ENCODE results near the gene CELSR1. TPM values are rescaled to one million over a fixed set of nuclear protein-coding genes. Genes with fewer than 3 reads are reported as not detected.

Gene CELSR1, protein sequence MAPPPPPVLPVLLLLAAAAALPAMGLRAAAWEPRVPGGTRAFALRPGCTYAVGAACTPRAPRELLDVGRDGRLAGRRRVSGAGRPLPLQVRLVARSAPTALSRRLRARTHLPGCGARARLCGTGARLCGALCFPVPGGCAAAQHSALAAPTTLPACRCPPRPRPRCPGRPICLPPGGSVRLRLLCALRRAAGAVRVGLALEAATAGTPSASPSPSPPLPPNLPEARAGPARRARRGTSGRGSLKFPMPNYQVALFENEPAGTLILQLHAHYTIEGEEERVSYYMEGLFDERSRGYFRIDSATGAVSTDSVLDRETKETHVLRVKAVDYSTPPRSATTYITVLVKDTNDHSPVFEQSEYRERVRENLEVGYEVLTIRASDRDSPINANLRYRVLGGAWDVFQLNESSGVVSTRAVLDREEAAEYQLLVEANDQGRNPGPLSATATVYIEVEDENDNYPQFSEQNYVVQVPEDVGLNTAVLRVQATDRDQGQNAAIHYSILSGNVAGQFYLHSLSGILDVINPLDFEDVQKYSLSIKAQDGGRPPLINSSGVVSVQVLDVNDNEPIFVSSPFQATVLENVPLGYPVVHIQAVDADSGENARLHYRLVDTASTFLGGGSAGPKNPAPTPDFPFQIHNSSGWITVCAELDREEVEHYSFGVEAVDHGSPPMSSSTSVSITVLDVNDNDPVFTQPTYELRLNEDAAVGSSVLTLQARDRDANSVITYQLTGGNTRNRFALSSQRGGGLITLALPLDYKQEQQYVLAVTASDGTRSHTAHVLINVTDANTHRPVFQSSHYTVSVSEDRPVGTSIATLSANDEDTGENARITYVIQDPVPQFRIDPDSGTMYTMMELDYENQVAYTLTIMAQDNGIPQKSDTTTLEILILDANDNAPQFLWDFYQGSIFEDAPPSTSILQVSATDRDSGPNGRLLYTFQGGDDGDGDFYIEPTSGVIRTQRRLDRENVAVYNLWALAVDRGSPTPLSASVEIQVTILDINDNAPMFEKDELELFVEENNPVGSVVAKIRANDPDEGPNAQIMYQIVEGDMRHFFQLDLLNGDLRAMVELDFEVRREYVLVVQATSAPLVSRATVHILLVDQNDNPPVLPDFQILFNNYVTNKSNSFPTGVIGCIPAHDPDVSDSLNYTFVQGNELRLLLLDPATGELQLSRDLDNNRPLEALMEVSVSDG (N-terminal part only)
- total RNA-seq: under 1 TPM in 1 of 2 experiments, not detected in 1; 0.08 TPM

DNA sequence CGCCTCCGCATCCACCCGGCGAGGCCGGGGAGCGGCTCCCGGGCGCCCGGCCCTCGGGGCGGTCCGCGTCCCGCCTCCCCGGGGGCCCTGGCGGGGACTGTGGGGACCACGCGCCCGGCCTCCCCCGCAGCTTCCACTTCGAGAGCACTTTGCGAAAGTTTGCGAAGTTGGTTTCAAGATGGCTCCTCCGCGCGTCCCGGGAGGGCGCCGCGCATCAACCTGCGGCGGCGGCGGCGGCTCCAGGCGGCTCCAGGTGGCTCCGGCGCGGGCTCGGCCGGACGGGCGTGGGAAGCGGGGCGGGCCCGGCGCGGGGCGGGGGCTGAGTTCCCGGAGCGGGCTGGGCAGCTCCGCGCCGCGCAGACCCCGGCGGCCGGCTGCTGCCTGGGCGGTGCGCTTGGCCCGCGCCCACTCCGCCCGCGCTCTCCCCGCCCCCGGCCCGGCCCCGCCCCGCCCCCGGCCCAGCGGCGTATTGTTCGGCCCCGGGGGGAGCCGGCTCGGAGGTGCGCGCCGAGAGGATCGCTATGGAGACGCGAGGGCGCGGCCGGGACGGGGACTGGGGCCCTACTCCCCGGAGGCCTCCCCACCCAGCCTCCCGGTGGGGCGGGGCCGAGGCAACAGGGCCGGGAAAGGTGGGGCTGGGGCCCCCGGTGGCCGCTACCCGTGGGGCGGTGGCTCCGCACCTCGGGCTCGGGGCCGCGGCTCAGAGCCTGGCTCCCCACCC lies at the start of gene CELSR1:
Gene CELSR1, minus strand, starts transcription at position 396 of the 721 bp plus-strand sequence. CDS start 450 bp downstream, outside the sequence.
- Mint-ChIP-seq H3K27ac (no peak within 1 kb of the TSS), H3K27me3 (ENCODE audit: low read depth) (peaks cover 35% of the 10 kb centered on the region), H3K4me1 (ENCODE audit: low read depth) (peaks cover 5% of the 10 kb centered on the region), H3K36me3 (ENCODE audit: low read depth) (no peaks in the 10 kb centered on the region), H3K4me3 (no peak within 1 kb of the TSS), H3K9me3 (ENCODE audit: insufficient read depth) (no peaks in the 10 kb centered on the region)
- CTCF ChIA-PET: no interaction called here
- DNase-seq (no peak), ATAC-seq (peak; percentile 12)
- POLR2A ChIA-PET: no interaction called here

DNA sequence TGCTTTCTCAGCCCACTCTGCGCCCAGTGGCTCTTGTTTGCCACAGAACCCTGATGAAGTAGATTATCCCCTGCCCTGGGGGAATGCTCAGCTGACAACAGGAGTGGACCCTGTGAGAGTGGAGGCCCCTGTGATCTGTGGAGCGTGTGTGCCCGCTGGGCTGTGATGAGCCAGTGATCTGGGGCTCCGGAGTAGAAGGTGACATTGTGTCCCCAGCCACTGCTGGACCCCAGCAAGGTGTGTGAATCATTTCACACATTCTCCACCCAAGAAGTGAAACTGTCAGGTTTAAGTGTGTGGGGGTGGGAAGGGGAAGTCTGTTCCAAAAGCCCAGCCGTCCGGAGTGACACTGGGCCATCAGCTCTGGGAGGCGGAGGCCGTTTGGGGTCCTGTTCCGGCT lies 49.6 kb upstream of the CELSR1 start:
- no peak for DNase-seq
- ChIA-PET POLR2A (interaction anchor here (1.3 kb wide), 1 partner anchor 251 kb away, joined by 4 read pairs; no protein-coding TSS in a partner anchor), CTCF (interaction anchor here (2.4 kb wide), 1 partner anchor 23 kb away, joined by 8 read pairs; no protein-coding TSS in a partner anchor)
- peak overlapping the region; percentile 57 for H3K4me3 Mint-ChIP-seq
- no peaks in the 10 kb centered on the region for H3K9me3 Mint-ChIP-seq (ENCODE audit: insufficient read depth)
- H3K36me3 Mint-ChIP-seq (ENCODE audit: low read depth): peaks cover 3% of the 10 kb centered on the region
- peak overlapping the region; percentile 91 for H3K27ac Mint-ChIP-seq
- H3K4me1 Mint-ChIP-seq (ENCODE audit: low read depth): peaks cover 51% of the 10 kb centered on the region
- ATAC-seq: peak; percentile 20
- H3K27me3 Mint-ChIP-seq (ENCODE audit: low read depth): no peaks in the 10 kb centered on the region

DNA sequence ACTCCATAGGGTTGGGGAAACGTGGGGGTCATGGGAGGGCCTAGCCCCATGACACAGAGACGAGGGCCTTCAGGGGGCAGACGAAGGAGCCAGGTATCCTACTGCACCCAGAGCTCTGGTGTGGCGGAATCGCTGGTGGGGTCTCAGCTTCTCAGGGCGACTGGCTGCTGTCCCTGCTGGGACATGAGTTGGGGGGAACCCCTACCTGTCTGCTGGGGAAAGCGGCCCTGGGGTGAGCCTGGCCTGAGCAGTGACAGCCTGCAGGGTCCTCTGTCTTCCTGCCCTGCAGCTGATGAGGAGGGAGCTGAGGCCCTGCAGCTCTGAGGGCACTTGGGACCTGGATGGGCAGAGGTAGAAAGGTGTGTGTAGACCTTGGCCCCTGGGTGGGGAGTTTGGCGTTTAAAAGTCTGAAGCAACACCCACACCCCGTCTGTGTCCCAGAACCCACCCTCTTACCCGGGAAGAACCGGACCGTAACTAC lies 49.2 kb upstream of the CELSR1 start:
- no peak for ATAC-seq
- no peaks in the 10 kb centered on the region for H3K27me3 Mint-ChIP-seq (ENCODE audit: low read depth)
- peak overlapping the region; percentile 91 for H3K27ac Mint-ChIP-seq
- no peaks in the 10 kb centered on the region for H3K9me3 Mint-ChIP-seq (ENCODE audit: insufficient read depth)
- ChIA-PET POLR2A (interaction anchor here (1.3 kb wide), 1 partner anchor 250 kb away, joined by 4 read pairs; no protein-coding TSS in a partner anchor), CTCF (interaction anchor here (2.4 kb wide), 1 partner anchor 23 kb away, joined by 8 read pairs; no protein-coding TSS in a partner anchor)
- peaks cover 52% of the 10 kb centered on the region for H3K4me1 Mint-ChIP-seq (ENCODE audit: low read depth)
- no peak for DNase-seq
- peaks cover 3% of the 10 kb centered on the region for H3K36me3 Mint-ChIP-seq (ENCODE audit: low read depth)
- no peak overlapping the region for H3K4me3 Mint-ChIP-seq

DNA sequence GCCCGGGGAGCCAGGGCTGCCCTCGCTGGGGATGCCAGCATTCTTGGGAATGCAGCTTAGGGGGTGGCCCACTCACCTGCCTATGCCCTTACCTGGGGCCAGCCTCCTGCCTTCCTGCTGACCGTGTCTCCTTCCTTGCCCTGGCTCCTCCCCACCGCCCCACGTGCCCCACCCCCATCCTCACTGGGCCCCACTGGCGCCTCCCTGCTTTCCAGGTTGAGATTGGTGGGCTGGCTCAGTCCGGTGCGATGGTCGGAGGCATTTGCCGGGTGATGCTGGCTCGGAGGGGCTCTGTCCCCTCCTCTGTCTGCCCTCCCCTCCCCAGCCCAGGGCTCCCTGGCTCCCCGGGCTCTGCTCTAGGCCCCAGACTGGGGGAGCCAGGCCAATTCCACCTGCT lies 48.7 kb upstream of the CELSR1 start:
- no peaks in the 10 kb centered on the region for H3K27me3 Mint-ChIP-seq (ENCODE audit: low read depth)
- H3K4me3 Mint-ChIP-seq: no peak overlapping the region
- ATAC-seq: no peak
- POLR2A ChIA-PET: no interaction called here
- peaks cover 51% of the 10 kb centered on the region for H3K4me1 Mint-ChIP-seq (ENCODE audit: low read depth)
- no peaks in the 10 kb centered on the region for H3K9me3 Mint-ChIP-seq (ENCODE audit: insufficient read depth)
- no peak for DNase-seq
- H3K36me3 Mint-ChIP-seq (ENCODE audit: low read depth): peaks cover 3% of the 10 kb centered on the region
- peak overlapping the region; percentile 5 for H3K27ac Mint-ChIP-seq
- CTCF ChIA-PET: interaction anchor here (0.8 to 2.4 kb wide), 2 partner anchors 22 kb away, joined by 3 to 8 read pairs; no protein-coding TSS in a partner anchor

DNA sequence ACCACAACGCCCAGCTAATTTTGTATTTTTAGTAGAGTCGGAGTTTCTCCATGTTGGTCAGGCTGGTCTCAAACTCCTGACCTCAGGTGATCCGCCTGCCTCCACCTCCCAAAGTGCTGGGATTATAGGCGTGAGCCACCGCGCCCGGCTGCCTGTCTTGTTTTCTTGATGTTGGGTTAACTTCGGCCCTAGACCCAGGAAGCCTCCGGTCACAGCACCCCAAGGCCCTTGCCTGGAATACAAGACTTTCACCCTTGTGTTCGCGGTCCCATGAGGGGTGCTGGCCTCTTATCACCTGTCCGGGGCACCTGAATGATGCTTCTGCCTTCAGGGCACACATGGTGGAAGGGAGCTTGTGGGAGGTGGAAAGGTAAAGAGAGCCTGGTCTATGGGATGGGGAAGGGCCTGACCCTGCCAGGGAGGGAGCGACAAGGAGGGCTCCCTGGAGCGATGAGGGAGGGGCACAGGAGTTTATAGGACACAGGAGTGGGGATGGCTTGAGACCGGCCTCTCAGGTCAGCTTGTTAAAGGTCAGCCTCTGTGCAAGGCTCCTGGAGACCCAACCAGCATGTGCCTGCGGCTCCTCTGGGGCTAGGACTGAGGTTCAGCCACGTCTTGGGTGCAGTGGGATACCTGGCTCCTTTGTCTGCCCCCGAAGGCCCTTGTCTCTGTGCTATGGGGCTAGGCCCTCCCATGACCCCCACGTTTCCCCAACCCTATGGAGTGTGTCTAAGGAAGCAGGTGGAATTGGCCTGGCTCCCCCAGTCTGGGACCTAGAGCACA lies 48.1 kb upstream of the CELSR1 start:
- Mint-ChIP-seq H3K27me3 (ENCODE audit: low read depth) (no peaks in the 10 kb centered on the region), H3K9me3 (ENCODE audit: insufficient read depth) (no peaks in the 10 kb centered on the region), H3K27ac (no peak overlapping the region), H3K4me1 (ENCODE audit: low read depth) (peaks cover 45% of the 10 kb centered on the region), H3K4me3 (no peak overlapping the region), H3K36me3 (ENCODE audit: low read depth) (peaks cover 3% of the 10 kb centered on the region)
- no peak for ATAC-seq
- no peak for DNase-seq
- ChIA-PET POLR2A (no interaction called here), CTCF (interaction anchor here (0.8 kb wide), 1 partner anchor 22 kb away, joined by 3 read pairs; no protein-coding TSS in a partner anchor)

DNA sequence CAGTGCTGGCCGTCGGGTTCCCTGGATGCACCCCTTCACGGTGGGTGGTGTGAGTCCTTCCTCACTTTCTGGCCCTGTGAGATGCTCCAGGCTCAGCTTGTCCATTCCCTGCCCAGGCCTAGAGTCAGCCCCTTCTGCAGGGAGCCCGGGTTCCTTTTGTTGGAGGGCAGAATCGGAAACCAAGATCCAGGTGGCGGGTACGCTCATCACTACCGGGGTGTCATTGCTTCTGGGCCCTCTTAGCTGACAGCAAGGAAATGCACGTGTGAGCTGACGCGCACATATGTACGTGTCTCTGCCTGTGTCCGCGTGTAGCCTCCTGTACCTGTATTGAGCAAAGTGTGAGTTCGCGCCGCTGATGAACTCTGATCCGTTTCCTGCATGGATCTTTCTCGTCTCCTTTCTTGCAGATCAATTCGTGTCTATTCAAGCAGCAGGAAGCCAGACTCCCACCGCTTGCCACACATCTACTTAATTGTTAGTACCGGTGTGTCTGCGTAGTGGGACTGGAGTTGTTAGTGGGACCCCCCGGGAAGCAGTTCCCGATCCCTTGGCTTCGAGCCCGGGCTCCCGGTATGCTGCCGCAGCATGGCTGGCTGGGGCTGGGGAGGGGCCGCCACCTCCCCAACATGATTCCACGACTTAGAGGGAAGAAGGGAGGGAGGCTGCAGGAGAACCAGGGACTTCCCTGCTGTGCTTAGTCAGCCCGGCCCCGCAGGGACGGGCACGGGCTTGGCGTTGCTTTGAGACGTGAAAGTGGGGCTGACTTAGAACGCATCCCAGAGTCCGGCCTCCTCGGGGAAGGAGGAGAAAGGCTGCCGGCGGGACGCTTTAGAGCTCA lies 46.9 kb upstream of the CELSR1 start:
- H3K4me1 Mint-ChIP-seq (ENCODE audit: low read depth): peaks cover 48% of the 10 kb centered on the region
- no peak for ATAC-seq
- peaks cover 3% of the 10 kb centered on the region for H3K36me3 Mint-ChIP-seq (ENCODE audit: low read depth)
- no peak overlapping the region for H3K27ac Mint-ChIP-seq
- no peak overlapping the region for H3K4me3 Mint-ChIP-seq
- CTCF ChIA-PET: no interaction called here
- no peaks in the 10 kb centered on the region for H3K27me3 Mint-ChIP-seq (ENCODE audit: low read depth)
- POLR2A ChIA-PET: no interaction called here
- no peaks in the 10 kb centered on the region for H3K9me3 Mint-ChIP-seq (ENCODE audit: insufficient read depth)
- no peak for DNase-seq

DNA sequence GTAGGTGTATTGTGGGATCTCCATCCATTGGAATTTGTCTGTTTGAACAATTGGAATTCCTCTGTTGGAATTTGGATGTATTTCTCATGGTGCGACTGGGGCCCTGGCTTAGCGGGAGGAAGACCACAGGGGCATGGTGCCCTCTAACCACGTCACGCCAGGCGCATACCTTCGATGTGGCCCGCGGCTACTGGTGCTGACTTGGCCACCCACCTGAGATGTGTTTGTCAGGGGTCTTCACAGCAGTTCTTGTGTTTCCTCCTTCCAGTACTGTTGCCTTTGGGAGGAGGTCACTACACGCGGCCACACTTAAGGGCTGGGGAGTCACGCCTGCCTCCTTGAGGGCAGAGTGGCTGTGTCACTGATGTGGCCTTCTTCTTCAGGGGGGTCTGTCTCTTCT lies 46.2 kb upstream of the CELSR1 start:
- POLR2A ChIA-PET: no interaction called here
- Mint-ChIP-seq H3K9me3 (ENCODE audit: insufficient read depth) (no peaks in the 10 kb centered on the region), H3K27ac (no peak overlapping the region), H3K4me3 (no peak overlapping the region), H3K4me1 (ENCODE audit: low read depth) (peaks cover 52% of the 10 kb centered on the region), H3K27me3 (ENCODE audit: low read depth) (no peaks in the 10 kb centered on the region), H3K36me3 (ENCODE audit: low read depth) (peaks cover 3% of the 10 kb centered on the region)
- CTCF ChIA-PET: no interaction called here
- DNase-seq: no peak
- no peak for ATAC-seq

DNA sequence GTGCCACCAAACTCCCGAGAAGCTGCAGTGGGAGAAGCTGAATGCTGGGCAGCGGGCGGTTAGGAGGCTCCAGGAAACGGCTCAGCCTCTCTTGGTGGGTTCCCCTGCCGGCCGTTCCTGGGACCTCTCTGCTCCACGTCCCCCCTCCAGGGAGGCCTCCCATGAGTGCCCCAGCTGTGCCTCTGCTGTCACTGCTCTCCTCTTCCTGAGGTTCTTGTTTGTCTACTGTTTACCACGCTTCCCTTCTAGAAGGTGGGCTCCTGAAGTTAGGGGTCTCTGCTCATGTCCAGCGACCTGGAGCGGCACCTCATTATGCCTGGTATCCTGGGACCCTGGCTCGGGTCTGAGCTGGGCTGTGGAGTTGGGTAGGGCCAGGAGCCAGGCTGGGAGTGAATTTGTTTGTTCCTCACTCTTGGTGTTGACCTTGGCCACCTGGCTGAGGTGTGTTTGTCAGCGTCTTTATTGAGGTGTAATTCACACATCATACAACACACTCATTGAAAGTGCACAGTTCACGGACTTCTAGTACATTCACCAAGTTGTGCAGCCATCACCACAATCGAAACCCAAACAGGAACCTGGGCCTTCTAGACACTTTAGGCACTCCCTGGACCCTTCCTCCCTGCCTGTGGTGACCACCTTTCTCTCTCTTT lies 45.0 kb upstream of the CELSR1 start:
- Mint-ChIP-seq H3K4me1 (ENCODE audit: low read depth) (peaks cover 52% of the 10 kb centered on the region), H3K27me3 (ENCODE audit: low read depth) (no peaks in the 10 kb centered on the region)

DNA sequence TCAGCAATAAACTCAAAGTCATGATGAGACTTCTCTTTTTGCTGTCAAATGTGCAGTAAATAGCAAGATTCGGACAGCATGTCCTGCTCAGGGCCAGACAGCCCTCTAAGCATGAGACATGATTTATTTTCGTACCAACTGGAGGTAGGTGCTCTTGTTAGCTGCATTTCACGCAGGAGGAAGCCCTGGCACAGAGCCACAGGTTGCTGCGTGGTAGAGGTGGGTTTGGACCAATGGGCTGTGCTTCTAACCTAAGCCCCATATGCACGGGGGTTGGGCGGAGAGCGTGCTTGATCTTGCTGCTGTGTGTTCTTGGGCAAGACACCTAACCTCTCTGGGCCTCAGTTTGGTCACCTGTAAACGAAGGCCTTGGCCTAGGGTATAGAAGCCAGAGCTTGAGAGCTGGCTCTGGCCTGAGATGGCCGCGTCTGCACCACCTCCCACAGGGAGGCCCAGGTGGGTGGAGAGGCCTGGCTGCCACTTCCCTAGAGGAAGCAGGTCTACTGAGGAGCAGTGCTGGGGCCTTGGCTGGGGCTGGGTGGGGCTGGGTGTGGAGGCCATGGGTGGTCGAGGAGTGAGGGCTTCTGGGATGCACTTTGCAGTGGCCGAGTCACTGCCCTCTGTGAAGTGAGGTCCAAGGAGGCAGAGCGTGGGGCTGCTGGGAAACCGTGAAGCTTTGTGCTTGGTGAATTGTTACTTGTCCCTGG lies 44.3 kb upstream of the CELSR1 start:
- no peak for ATAC-seq
- H3K9me3 Mint-ChIP-seq (ENCODE audit: insufficient read depth): no peaks in the 10 kb centered on the region
- H3K4me3 Mint-ChIP-seq: no peak overlapping the region
- CTCF ChIA-PET: no interaction called here
- DNase-seq: no peak
- POLR2A ChIA-PET: no interaction called here
- H3K36me3 Mint-ChIP-seq (ENCODE audit: low read depth): peaks cover 2% of the 10 kb centered on the region
- peaks cover 45% of the 10 kb centered on the region for H3K4me1 Mint-ChIP-seq (ENCODE audit: low read depth)
- no peak overlapping the region for H3K27ac Mint-ChIP-seq
- no peaks in the 10 kb centered on the region for H3K27me3 Mint-ChIP-seq (ENCODE audit: low read depth)

More for the DNA sequence above, 45.0 kb upstream of the CELSR1 start:
- ChIA-PET POLR2A (no interaction called here), CTCF (no interaction called here)
- H3K4me3 Mint-ChIP-seq: no peak overlapping the region
- H3K9me3 Mint-ChIP-seq (ENCODE audit: insufficient read depth): no peaks in the 10 kb centered on the region
- ATAC-seq (no peak), DNase-seq (no peak)
- peak overlapping the region; percentile 57 for H3K27ac Mint-ChIP-seq
- H3K36me3 Mint-ChIP-seq (ENCODE audit: low read depth): peaks cover 5% of the 10 kb centered on the region
